GM21723 (cell line): Measurements from ENCODE around the gene FADS2.
A peak's percentile ranks its signal among the peaks of the same experiment; 100 is the strongest.
"Not testable (repeated sequence)": the region's sequence is repeated elsewhere in the genome, so short reads cannot be mapped to it uniquely, and the experiment has no call there.

ENCODE experiments used
- ATAC-seq: cut with Tn5 transposase; IDR thresholded peaks from one replicate; pipeline ENCODE4 v1.9.1; 2021; ENCODE audit warnings: mild to moderate bottlenecking, moderate library complexity; ENCODE audit not compliant: unreplicated experiment

The FADS2 gene

DNA sequence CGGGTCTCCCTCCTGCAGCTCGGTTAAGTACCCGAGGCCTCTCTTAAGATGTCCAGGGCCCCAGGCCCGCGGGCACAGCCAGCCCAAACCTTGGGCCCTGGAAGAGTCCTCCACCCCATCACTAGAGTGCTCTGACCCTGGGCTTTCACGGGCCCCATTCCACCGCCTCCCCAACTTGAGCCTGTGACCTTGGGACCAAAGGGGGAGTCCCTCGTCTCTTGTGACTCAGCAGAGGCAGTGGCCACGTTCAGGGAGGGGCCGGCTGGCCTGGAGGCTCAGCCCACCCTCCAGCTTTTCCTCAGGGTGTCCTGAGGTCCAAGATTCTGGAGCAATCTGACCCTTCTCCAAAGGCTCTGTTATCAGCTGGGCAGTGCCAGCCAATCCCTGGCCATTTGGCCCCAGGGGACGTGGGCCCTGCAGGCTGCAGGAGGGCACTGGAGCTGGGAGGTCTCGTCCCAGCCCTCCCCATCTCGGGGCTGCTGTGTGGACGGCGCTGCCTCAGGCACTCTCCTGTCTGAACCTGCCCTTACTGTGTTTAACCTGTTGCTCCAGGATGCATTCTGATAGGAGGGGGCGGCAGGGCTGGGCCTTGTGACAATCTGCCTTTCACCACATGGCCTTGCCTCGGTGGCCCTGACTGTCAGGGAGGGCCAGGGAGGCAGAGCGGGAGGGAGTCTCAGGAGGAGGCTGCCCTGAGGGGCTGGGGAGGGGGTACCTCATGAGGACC, 38.3 kb downstream of the FADS2 start:
- no peak for ATAC-seq

GRCh38 chr11:61866958-61867343, 38.9 kb downstream of the FADS2 start:
- ATAC-seq, result no peak

- ATAC-seq, result no peak
Measured at GRCh38 chr11:61868571-61869428, 40.7 kb downstream of the FADS2 start.

- ATAC-seq, result no peak
Measured at GRCh38 chr11:61869429-61869707, 41.3 kb downstream of the FADS2 start.

DNA sequence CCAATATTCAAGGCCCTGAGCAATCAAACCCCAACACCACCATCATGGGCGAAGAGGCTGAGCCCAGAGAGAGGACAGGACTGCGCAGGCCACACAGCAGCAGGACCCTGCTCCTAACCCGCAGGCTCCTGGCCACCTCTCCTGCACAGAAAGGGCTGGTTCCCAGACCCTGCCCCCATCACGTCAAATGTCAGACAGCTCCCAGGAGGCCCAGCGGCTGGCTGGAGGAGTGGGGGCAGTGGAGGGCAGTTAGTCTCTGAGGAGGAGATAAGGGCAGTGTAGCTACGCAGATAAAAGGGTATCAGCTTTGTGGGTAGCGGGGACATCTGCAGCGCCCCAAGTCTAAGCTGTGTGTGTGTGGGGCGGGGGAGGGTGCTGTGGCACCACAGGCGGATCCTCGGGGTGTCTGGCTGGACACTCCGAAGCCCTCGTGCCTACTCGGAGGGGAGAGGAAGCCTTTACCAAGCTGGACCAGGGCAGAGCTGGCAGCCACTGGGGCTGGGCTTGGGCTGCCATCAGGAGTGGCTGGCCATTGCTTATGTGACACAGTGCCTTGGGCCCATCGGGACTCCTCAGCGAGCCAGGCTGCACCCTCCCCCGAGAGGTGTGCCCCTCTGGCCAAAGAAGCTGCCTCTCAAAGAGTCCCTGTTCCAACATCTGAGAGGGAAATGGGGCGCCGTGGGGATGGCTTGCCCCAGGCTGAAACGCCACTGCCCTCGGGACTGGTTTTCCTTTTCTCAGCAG, 41.8 kb downstream of the FADS2 start:
- no peak for ATAC-seq

- no peak for ATAC-seq
Measured at GRCh38 chr11:61870541-61871031, 42.5 kb downstream of the FADS2 start.

DNA sequence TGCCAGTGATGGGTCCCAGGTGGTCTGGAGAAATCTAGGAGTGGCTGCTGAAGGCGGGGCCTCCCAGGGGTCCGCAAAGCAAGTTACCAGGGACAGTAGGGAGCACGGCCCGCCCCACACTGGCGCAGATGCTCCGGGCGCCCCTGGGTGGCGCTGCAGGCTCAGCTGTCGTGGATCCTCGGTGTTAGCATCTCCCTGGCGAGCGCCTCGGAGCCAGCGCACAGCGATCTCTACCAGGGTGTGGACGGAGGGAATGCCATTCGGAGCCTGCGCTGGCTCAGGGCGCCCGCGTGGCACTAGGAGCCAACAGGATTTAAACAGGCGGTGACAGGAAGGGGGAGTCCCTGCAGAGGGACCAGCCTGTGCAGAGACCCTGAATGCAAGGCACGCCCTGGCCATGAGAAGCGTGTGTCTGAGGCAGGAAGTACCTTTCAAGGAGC, 43.1 kb downstream of the FADS2 start:
- peak; percentile 77 for ATAC-seq

GRCh38 chr11:61872935-61873565, 45.0 kb downstream of the FADS2 start:
- ATAC-seq, result no peak

DNA sequence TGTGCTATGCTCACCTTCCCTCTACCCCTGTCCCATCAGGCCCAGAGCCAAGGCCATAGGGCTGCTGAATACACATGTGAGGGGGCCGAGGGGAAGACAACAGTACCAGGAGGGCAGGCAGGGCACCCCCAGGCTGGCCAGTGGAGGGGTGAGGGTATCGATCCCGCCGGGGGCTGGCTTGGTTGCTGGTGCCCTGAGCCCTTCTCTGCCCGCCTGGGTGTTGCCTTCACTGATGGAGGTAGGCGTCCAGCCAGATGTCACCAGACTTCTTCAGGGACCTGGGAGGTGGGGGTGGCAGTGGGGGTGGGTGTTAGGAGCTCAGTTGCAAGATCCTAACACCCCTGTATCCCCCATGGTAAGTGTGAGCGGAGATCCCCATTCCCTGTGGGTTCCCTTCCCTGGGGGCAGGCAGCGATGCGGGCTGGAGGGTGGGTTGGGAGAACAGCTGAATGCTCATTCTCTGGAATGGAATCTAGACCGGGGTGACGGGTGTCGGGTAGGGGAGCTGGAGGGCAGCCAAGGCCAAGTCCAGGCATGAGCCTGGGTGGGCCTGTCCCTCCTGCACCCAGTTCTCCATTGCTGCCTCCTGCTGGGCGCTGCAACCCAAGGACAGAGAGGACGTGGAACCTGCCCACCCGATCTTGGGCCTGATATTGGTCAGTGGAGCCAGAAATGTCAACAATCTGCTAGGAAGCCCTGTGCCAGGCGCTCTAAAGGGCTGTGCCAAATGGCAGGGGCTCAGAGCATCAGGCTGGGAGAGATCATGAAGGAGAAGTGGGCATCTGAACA, 45.7 kb downstream of the FADS2 start:
- no peak for ATAC-seq

DNA sequence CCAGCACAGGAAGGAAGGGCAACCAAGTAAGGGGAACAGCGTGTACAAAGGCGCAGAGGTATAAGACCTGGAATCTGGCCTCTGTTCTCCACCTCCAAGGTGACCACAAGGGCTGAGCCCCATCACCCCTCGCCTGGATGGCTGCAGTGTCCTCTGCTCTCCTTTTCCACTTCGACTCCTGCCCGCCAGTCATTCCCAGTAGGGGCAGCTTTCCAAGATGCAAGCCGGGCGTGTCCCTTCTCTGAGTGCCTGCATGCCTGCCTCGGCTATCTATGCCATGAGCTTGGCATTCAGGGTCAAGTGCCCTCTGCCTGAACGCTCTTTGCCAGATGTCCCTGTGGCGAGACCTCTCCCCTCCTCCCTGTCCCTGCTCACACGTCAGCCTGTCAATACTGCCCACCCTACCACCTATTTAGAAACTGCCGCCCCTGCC, 46.3 kb downstream of the FADS2 start:
- no peak for ATAC-seq

DNA sequence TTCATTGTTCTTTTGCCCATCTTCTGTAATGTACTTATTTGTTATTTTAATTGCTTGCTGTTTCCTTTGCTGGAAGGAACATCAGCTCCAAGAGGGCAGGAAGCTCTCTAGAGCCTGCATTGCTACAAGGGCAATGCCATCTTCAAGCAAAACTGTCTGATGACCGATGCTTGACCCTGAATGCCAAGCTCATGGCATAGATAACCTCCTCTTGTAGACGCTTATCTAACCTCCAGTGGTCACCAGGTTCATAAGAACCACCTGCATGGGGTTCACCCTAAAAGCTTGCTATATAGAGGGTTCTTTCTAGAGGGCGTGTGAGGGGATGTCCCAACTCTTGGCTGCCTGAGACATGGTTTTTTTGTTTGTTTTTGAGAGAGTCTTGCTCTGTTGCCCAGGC, 46.8 kb downstream of the FADS2 start:
- ATAC-seq, result no peak

DNA sequence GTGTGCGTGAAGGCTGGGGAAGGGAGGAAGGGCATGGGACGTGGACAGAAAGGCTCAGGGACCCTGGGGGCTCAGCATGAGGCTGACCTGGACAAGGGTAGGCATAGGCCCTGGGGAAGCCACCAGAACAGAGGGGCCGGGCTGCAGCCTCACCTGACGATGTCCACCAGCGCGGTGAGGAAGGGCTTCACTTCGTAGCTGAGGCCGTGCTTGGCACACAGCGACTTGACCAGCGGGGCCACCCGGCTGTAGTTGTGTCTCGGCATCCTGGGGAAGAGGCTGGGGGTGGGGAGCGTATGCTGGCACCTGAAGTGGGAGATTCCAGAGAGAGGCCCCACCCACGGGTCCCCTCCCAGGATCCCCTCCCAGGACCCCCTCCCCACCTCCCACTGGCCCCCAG, 47.6 kb downstream of the FADS2 start:
- ATAC-seq, result no peak

- no peak for ATAC-seq
Measured at GRCh38 chr11:61879152-61879551, 51.1 kb downstream of the FADS2 start.

- ATAC-seq, result no peak
Measured at GRCh38 chr11:61880031-61880430, 51.9 kb downstream of the FADS2 start.

- no peak for ATAC-seq
Measured at GRCh38 chr11:61880454-61880853, 52.4 kb downstream of the FADS2 start.

DNA sequence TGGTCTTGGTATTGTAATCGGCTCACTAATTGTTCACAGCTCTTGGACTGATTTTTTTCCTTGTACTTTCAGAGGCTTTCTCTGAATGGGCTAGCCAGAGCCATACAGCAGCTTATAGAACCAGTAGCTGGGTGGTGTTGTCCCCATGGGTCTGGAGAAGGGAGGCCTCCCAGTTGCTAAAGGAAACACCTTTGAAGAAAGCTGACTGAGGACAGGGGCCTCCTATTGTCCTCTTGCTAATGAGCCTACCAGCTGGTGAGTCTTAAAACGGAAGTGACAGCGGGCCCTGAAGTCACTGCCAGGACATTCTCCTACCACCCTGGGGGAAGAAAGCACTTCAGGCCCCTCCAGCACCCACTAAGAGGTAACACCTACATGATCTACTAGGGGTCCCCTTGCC, 53.3 kb downstream of the FADS2 start:
- ATAC-seq, result no peak

DNA sequence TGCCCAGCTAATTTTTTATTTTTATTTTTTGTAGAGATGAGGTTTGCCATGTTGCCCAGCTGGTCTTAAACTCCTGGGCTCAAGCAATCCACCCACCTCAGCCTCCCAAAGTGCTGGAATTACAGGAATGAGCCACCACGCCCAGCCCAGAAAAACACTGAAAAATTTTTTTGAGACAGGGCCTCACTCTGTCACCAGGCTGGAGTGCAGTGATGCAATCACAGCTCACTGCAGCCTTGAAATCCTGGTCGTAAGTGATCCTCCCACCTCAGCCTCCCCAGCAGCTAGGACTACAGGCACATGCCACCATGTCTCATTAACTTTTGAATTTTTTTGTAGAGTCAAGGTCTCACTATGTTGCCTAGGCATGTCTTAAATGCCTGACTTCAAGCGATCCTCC, 54.2 kb downstream of the FADS2 start:
- not testable (repeated sequence) for ATAC-seq

GRCh38 chr11:61882879-61883278, 54.8 kb downstream of the FADS2 start:
- no peak for ATAC-seq

DNA sequence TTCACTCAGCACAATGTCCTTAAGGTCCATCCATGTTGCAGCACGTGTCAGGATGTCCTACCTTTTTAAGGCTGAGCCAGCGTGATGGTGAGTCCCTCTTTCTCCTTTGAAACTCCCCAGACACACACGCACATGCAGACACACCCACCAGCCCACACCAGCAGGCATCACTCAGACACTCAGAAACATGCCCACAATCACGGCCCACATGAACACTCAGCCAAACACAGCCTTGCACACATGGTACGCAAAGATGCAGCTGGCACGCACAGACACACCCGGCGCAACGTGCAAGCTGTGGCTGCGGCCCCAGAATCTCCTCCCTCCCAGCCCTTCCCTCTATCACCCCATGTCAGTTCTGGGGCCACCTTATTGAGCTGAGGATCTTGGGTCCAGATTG, 55.2 kb downstream of the FADS2 start:
- no peak for ATAC-seq

DNA sequence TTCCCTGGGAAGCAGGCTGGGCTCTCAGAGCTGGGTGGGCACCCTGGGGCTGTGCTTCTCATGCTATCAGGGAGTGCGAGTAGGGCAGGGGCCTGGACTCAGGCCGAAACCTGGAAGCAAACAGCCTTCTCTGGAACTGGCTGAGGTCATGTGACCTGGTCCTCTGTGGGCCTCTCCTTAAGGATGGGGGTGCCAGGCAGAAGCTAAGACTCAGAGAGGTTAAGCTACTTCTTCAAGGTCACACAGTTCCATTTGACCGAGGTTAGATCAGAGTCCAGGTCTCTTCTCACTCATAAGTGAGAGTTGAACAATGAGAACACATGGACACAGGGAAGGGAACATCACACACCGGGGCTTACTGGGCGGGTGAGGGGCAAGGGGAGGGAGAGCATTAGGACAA, 55.8 kb downstream of the FADS2 start:
- ATAC-seq, result no peak
